Astrocyte (in vitro differentiated cells and primary cell): ENCODE data around the gene PRKAR2B. TPM values are rescaled to one million over a fixed set of nuclear protein-coding genes. Genes with fewer than 3 reads are reported as not detected.

Source experiments
- DNase-seq: peaks from one replicate; pipeline ENCODE4 v3.0.0-alpha.2; 2010; ENCODE audit warnings: low read depth
- FAIRE-seq: peaks from 2 replicates; lab custom pipeline; 2011; peaks lifted over from hg19 to GRCh38; lab: Jason Lieb, UNC
- H2AFZ ChIP-seq: 2 replicates; pipeline ENCODE4 v1.6.0; 2012; ENCODE audit warnings: low read depth, low read length, inconsistent platforms
- H3K27ac ChIP-seq: 2 replicates; pipeline ENCODE4 v1.5.1; 2011; ENCODE audit warnings: low read depth, low read length, inconsistent platforms
- H3K27me3 ChIP-seq: 2 replicates; pipeline ENCODE4 v1.6.0; 2011; ENCODE audit warnings: low read length, inconsistent platforms; ENCODE audit not compliant: insufficient read depth
- H3K36me3 ChIP-seq: 2 replicates; pipeline ENCODE4 v1.5.1; 2011; ENCODE audit warnings: low read length, inconsistent platforms; ENCODE audit not compliant: insufficient read depth
- H3K4me1 ChIP-seq: 2 replicates; pipeline ENCODE4 v1.5.1; 2011; ENCODE audit warnings: low read length, inconsistent platforms; ENCODE audit not compliant: insufficient read depth
- H3K4me2 ChIP-seq: 2 replicates; pipeline ENCODE4 v1.6.0; 2012; ENCODE audit warnings: low read length, inconsistent platforms
- H3K4me3 ChIP-seq: 2 replicates; pipeline ENCODE4 v1.5.1; 2011; ENCODE audit warnings: low read depth, mild to moderate bottlenecking, low read length, inconsistent platforms; ENCODE audit not compliant: insufficient read depth
- H3K79me2 ChIP-seq: 2 replicates; pipeline ENCODE4 v1.6.0; 2012; ENCODE audit warnings: mild to moderate bottlenecking, low read length, inconsistent platforms; ENCODE audit not compliant: insufficient read depth
- H3K9ac ChIP-seq: 2 replicates; pipeline ENCODE4 v1.6.0; 2012; ENCODE audit warnings: mild to moderate bottlenecking, low read length, inconsistent platforms
- H3K9me3 ChIP-seq: 2 replicates; pipeline ENCODE4 v1.5.1; 2012; ENCODE audit warnings: low read depth, mild to moderate bottlenecking, low read length, inconsistent platforms; ENCODE audit not compliant: insufficient read depth
- H4K20me1 ChIP-seq: 2 replicates; pipeline ENCODE4 v1.6.0; 2012; ENCODE audit warnings: low read length, inconsistent platforms; ENCODE audit not compliant: insufficient read depth
- H3K27ac Mint-ChIP-seq: one replicate; pipeline ENCODE4 v1.8.0; 2021; ENCODE audit warnings: mild to moderate bottlenecking, mixed read lengths; ENCODE audit not compliant: unreplicated experiment
- H3K27me3 Mint-ChIP-seq: one replicate; pipeline ENCODE4 v1.8.0; 2021; ENCODE audit warnings: low read depth, mixed read lengths; ENCODE audit not compliant: unreplicated experiment
- H3K36me3 Mint-ChIP-seq: one replicate; pipeline ENCODE4 v1.8.0; 2021; ENCODE audit warnings: low read depth, mixed read lengths; ENCODE audit not compliant: unreplicated experiment
- H3K4me1 Mint-ChIP-seq: one replicate; pipeline ENCODE4 v1.8.0; 2021; ENCODE audit warnings: low read depth, mixed read lengths; ENCODE audit not compliant: unreplicated experiment
- H3K4me3 Mint-ChIP-seq: one replicate; pipeline ENCODE4 v1.8.0; 2021; ENCODE audit warnings: mild to moderate bottlenecking, moderate library complexity, mixed read lengths; ENCODE audit not compliant: unreplicated experiment
- H3K9me3 Mint-ChIP-seq: one replicate; pipeline ENCODE4 v1.8.0; 2021; ENCODE audit warnings: mild to moderate bottlenecking, mixed read lengths; ENCODE audit not compliant: unreplicated experiment
- EZH2 ChIP-seq: IDR thresholded peaks from 2 replicates; pipeline ENCODE4 v1.6.1; 2012; ENCODE audit warnings: mild to moderate bottlenecking, low read length, inconsistent platforms; ENCODE audit not compliant: insufficient read depth
- total RNA-seq: library from RNA; stranded (reverse); gene quantifications from 2 replicates; pipeline ENCODE4 v1.2.1, GENCODE V29; 2021
- TF ChIP-seq, protein P1 (sequence below): IDR thresholded peaks from 2 replicates; pipeline ENCODE4 v1.5.1; 2011; ENCODE audit warnings: low read depth, mild to moderate bottlenecking, inconsistent platforms, low read length, moderate library complexity; ENCODE audit not compliant: insufficient read depth

PRKAR2B gene
- total RNA-seq, 1 donor from 2014 or later, result 7.6 TPM

GRCh38 chr7:107167483-107168232, 123.2 kb downstream of the PRKAR2B start:
- peak overlapping the region; percentile 51 for H2AFZ ChIP-seq
- peak overlapping the region; percentile 97 for H3K9ac ChIP-seq
- no peaks in the 10 kb centered on the region for H3K36me3 ChIP-seq
- H3K27me3 Mint-ChIP-seq, result no peaks in the 10 kb centered on the region
- no peak for TF ChIP-seq EZH2
- TF ChIP-seq, protein P1, sequence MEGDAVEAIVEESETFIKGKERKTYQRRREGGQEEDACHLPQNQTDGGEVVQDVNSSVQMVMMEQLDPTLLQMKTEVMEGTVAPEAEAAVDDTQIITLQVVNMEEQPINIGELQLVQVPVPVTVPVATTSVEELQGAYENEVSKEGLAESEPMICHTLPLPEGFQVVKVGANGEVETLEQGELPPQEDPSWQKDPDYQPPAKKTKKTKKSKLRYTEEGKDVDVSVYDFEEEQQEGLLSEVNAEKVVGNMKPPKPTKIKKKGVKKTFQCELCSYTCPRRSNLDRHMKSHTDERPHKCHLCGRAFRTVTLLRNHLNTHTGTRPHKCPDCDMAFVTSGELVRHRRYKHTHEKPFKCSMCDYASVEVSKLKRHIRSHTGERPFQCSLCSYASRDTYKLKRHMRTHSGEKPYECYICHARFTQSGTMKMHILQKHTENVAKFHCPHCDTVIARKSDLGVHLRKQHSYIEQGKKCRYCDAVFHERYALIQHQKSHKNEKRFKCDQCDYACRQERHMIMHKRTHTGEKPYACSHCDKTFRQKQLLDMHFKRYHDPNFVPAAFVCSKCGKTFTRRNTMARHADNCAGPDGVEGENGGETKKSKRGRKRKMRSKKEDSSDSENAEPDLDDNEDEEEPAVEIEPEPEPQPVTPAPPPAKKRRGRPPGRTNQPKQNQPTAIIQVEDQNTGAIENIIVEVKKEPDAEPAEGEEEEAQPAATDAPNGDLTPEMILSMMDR, result peak; percentile 64
- peaks cover 2% of the 10 kb centered on the region for H3K4me1 ChIP-seq
- H3K36me3 Mint-ChIP-seq, result no peaks in the 10 kb centered on the region
- peak overlapping the region; percentile 89 for H3K4me3 Mint-ChIP-seq
- H3K4me3 ChIP-seq, result peak overlapping the region; percentile 67
- H3K4me2 ChIP-seq, result peak overlapping the region; percentile 95
- DNase-seq (peak; percentile 84), FAIRE-seq (peak; percentile 58)
- H4K20me1 ChIP-seq, result peaks cover 20% of the 10 kb centered on the region
- H3K4me1 Mint-ChIP-seq, result peaks cover 5% of the 10 kb centered on the region
- no peaks in the 10 kb centered on the region for H3K9me3 ChIP-seq
- no peaks in the 10 kb centered on the region for H3K9me3 Mint-ChIP-seq
- H3K27ac ChIP-seq, result peak overlapping the region; percentile 99
- peaks cover 26% of the 10 kb centered on the region for H3K79me2 ChIP-seq
- no peaks in the 10 kb centered on the region for H3K27me3 ChIP-seq
- H3K27ac Mint-ChIP-seq, result peak overlapping the region; percentile 99

GRCh38 chr7:107168233-107169119, 124.0 kb downstream of the PRKAR2B start, which contains the start of gene HBP1:
Gene HBP1, plus strand, starts transcription at chr7:107169003. Its CDS starts 10,891 bp downstream, at chr7:107179894.
- Histone ChIP-seq H3K27ac (peak within 1 kb of the TSS; percentile 99), H2AFZ (peak within 1 kb of the TSS; percentile 51), H3K4me3 (peak within 1 kb of the TSS; percentile 88), H3K9ac (peak within 1 kb of the TSS; percentile 99), H3K4me2 (peak within 1 kb of the TSS; percentile 95), H3K27me3 (no peaks in the 10 kb centered on the region), H3K79me2 (peaks cover 34% of the 10 kb centered on the region), H3K36me3 (no peaks in the 10 kb centered on the region), H3K9me3 (no peaks in the 10 kb centered on the region), H4K20me1 (peaks cover 28% of the 10 kb centered on the region), H3K4me1 (peaks cover 2% of the 10 kb centered on the region)
- Mint-ChIP-seq H3K27ac (peak within 1 kb of the TSS; percentile 99), H3K36me3 (no peaks in the 10 kb centered on the region), H3K4me1 (peaks cover 8% of the 10 kb centered on the region), H3K9me3 (no peaks in the 10 kb centered on the region), H3K27me3 (no peaks in the 10 kb centered on the region), H3K4me3 (peak within 1 kb of the TSS; percentile 89)
- DNase-seq (peak; percentile 100), FAIRE-seq (peak; percentile 90)
- TF ChIP-seq EZH2, result no peak
- TF ChIP-seq, protein P1, result no peak
